GM12865 (cell line): ENCODE measurements around the gene UPF1.

Source experiments
- DNase-seq: peaks from one replicate; pipeline ENCODE4 v3.0.0; 2010; ENCODE audit warnings: low read depth
- H3K4me3 ChIP-seq: 2 replicates; pipeline ENCODE4 v1.5.1; 2011; ENCODE audit warnings: mild to moderate bottlenecking, low read depth, low read length, control low read depth
- TF ChIP-seq, protein P1 (sequence below): IDR thresholded peaks from 2 replicates; pipeline ENCODE4 v1.5.1; 2011; ENCODE audit warnings: low read length, control low read depth, low read depth, inconsistent platforms; ENCODE audit not compliant: insufficient read depth; ENCODE audit errors: missing control alignments

Gene UPF1

GRCh38 chr19:18861917-18862316, 30.2 kb downstream of the UPF1 start:
- TF ChIP-seq, protein P1, sequence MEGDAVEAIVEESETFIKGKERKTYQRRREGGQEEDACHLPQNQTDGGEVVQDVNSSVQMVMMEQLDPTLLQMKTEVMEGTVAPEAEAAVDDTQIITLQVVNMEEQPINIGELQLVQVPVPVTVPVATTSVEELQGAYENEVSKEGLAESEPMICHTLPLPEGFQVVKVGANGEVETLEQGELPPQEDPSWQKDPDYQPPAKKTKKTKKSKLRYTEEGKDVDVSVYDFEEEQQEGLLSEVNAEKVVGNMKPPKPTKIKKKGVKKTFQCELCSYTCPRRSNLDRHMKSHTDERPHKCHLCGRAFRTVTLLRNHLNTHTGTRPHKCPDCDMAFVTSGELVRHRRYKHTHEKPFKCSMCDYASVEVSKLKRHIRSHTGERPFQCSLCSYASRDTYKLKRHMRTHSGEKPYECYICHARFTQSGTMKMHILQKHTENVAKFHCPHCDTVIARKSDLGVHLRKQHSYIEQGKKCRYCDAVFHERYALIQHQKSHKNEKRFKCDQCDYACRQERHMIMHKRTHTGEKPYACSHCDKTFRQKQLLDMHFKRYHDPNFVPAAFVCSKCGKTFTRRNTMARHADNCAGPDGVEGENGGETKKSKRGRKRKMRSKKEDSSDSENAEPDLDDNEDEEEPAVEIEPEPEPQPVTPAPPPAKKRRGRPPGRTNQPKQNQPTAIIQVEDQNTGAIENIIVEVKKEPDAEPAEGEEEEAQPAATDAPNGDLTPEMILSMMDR = no peak
- no peak for DNase-seq
- H3K4me3 ChIP-seq = no peak overlapping the region

- no peak for DNase-seq
- TF ChIP-seq, protein P1 = no peak
- H3K4me3 ChIP-seq = no peak overlapping the region
Observed at GRCh38 chr19:18862976-18863842, 31.4 kb downstream of the UPF1 start.

GRCh38 chr19:18863843-18864362, 32.1 kb downstream of the UPF1 start:
- DNase-seq = no peak
- TF ChIP-seq, protein P1 = no peak
- H3K4me3 ChIP-seq = no peak overlapping the region

DNA sequence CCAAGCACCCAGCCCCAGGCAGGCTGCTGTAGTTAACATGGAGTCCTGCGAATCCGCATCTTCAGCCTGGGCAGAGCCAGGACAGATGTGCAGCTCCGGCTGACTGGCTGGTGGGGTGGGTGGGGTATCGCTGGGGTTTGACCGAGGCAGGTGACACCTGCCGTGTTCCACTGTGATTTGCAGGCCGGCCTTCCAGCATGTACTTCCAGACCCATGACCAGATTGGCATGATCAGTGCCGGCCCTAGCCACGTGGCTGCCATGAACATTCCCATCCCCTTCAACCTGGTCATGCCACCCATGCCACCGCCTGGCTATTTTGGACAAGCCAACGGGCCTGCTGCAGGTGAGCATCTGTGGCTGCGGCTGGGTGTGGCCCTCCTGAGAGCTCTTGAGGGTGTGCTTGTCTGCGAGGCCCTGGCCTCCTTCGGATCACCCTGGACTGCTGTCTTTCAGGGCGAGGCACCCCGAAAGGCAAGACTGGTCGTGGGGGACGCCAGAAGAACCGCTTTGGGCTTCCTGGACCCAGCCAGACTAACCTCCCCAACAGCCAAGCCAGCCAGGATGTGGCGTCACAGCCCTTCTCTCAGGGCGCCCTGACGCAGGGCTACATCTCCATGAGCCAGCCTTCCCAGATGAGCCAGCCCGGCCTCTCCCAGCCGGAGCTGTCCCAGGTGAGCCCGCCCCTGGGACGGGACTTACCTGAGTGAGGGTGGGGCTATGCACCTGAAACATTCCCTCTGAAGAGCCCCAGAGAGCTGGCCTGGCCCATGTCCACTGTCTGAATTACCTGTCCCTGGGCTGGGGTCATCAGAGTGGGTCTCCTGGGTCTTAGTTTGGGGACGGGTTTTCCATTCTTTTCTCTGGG, 33.6 kb downstream of the UPF1 start:
- DNase-seq = no peak
- H3K4me3 ChIP-seq = no peak overlapping the region
- TF ChIP-seq, protein P1 = no peak

- DNase-seq = peak; percentile 69
- no peak overlapping the region for H3K4me3 ChIP-seq
- TF ChIP-seq, protein P1 = peak; percentile 92
Observed at GRCh38 chr19:18865973-18866799, 34.4 kb downstream of the UPF1 start.

DNA sequence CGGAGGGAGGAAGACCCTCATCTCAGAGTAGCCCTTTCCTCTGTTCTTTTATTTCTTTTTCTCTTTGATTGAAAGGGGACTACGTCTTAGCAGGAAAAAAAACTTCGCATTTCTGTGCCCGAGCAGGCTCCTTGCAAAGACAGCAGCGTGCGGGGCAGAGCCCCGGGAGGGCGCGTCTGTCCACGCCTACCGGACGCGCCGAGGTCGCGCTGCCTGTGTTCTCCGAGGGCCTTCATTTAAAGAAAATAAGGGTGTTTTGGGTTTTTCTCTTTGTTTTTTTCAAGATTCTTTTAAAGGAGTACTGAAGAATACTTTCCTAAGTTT, 35.0 kb downstream of the UPF1 start:
- no peak for DNase-seq
- TF ChIP-seq, protein P1 = no peak
- no peak overlapping the region for H3K4me3 ChIP-seq
